ENCODE data around the gene FABP1.

FABP1 gene

GRCh38 chr2:88100489-88100858, 27.4 kb downstream of the FABP1 start:
- POLR2A ChIA-PET: no interaction called here
- no peak for TF ChIP-seq ARNT (IDR thresholded peaks at IDR 0.05)
- TF ChIP-seq SUZ12 (IDR thresholded peaks at IDR 0.05): no peak
- no peak for TF ChIP-seq FOXM1 (IDR thresholded peaks at IDR 0.05; ENCODE audit: borderline replicate concordance)
- TF ChIP-seq SP1 (IDR thresholded peaks at IDR 0.05): no peak
- no peak for TF ChIP-seq TARDBP (IDR thresholded peaks at IDR 0.05)
- no peak for TF ChIP-seq HDGF (IDR thresholded peaks at IDR 0.05; ENCODE audit: borderline replicate concordance)
- no peak for TF ChIP-seq ELF4 (IDR thresholded peaks at IDR 0.05)
- no peak for TF ChIP-seq FOXA1 (IDR thresholded peaks at IDR 0.05)
- TF ChIP-seq FOXK2 (IDR thresholded peaks at IDR 0.05): no peak
- TF ChIP-seq PKNOX1 (IDR thresholded peaks at IDR 0.05): no peak
- TF ChIP-seq NFRKB (IDR thresholded peaks at IDR 0.05): no peak
- no peak for DNase-seq (ENCODE audit: extremely low spot score)
- CTCF ChIA-PET: interaction anchor here (0.8 kb wide), 1 partner anchor 40 kb away, joined by 3 read pairs; no protein-coding TSS in a partner anchor

GRCh38 chr2:88099798-88100488, 27.9 kb downstream of the FABP1 start:
- POLR2A ChIA-PET: no interaction called here
- TF ChIP-seq PKNOX1 (IDR thresholded peaks at IDR 0.05) (peak; percentile 14; the same call in 1 of the 2 replicates), ELF4 (IDR thresholded peaks at IDR 0.05) (no peak), LEF1 (IDR thresholded peaks at IDR 0.05; ENCODE audit: borderline replicate concordance) (no peak)
- DNase-seq (ENCODE audit: extremely low spot score): peak; percentile 85
- CTCF ChIA-PET: no interaction called here

GRCh38 chr2:88098558-88098900, 29.3 kb downstream of the FABP1 start:
- no peak for DNase-seq (ENCODE audit: extremely low spot score)
- ChIA-PET CTCF (no interaction called here), POLR2A (no interaction called here)
- no peak for TF ChIP-seq LEF1 (IDR thresholded peaks at IDR 0.05; ENCODE audit: borderline replicate concordance)
- no peak for TF ChIP-seq FOXA1 (IDR thresholded peaks at IDR 0.05)
- no peak for TF ChIP-seq SP1 (IDR thresholded peaks at IDR 0.05)
- TF ChIP-seq TARDBP (IDR thresholded peaks at IDR 0.05): no peak
- TF ChIP-seq CTBP1 (IDR thresholded peaks at IDR 0.05; ENCODE audit: borderline replicate concordance): no peak
- TF ChIP-seq FOXM1 (IDR thresholded peaks at IDR 0.05; ENCODE audit: borderline replicate concordance): no peak
- no peak for TF ChIP-seq ARNT (IDR thresholded peaks at IDR 0.05)
- TF ChIP-seq SUZ12 (IDR thresholded peaks at IDR 0.05): no peak
- no peak for TF ChIP-seq HDGF (IDR thresholded peaks at IDR 0.05; ENCODE audit: borderline replicate concordance)
- no peak for TF ChIP-seq BHLHE40 (IDR thresholded peaks at IDR 0.05; ENCODE audit: borderline replicate concordance)

GRCh38 chr2:88097891-88098557, 29.8 kb downstream of the FABP1 start:
- TF ChIP-seq LEF1 (IDR thresholded peaks at IDR 0.05; ENCODE audit: borderline replicate concordance): no peak
- ChIA-PET CTCF (no interaction called here), POLR2A (no interaction called here)
- no peak for DNase-seq (ENCODE audit: extremely low spot score)

GRCh38 chr2:88097192-88097591, 30.7 kb downstream of the FABP1 start:
- DNase-seq (ENCODE audit: extremely low spot score): no peak
- ChIA-PET CTCF (no interaction called here), POLR2A (interaction anchor here (1.2 kb wide), 1 partner anchor 17 kb away, joined by 3 read pairs; no protein-coding TSS in a partner anchor)
- no peak for TF ChIP-seq PKNOX1 (IDR thresholded peaks at IDR 0.05)

- CTCF ChIA-PET: no interaction called here
- POLR2A ChIA-PET: interaction anchor here (1.2 kb wide), 1 partner anchor 17 kb away, joined by 3 read pairs; no protein-coding TSS in a partner anchor
- no peak for DNase-seq (ENCODE audit: extremely low spot score)
- TF ChIP-seq L3MBTL2 (conservative IDR thresholded peaks at IDR 0.05): no peak
- no peak for TF ChIP-seq HDGF (IDR thresholded peaks at IDR 0.05; ENCODE audit: borderline replicate concordance)
- TF ChIP-seq LEF1 (IDR thresholded peaks at IDR 0.05; ENCODE audit: borderline replicate concordance): no peak
- TF ChIP-seq CTBP1 (IDR thresholded peaks at IDR 0.05; ENCODE audit: borderline replicate concordance): no peak
- no peak for TF ChIP-seq SP1 (IDR thresholded peaks at IDR 0.05)
- TF ChIP-seq PKNOX1 (IDR thresholded peaks at IDR 0.05): no peak
- no peak for TF ChIP-seq FOXA1 (IDR thresholded peaks at IDR 0.05)
- TF ChIP-seq ELF4 (IDR thresholded peaks at IDR 0.05): no peak
- no peak for TF ChIP-seq TARDBP (IDR thresholded peaks at IDR 0.05)
These were observed 31.2 kb downstream of the FABP1 start for GRCh38 chr2:88096708-88097107.

GRCh38 chr2:88095022-88095421, 32.8 kb downstream of the FABP1 start:
- DNase-seq (ENCODE audit: extremely low spot score): no peak
- TF ChIP-seq CTBP1 (IDR thresholded peaks at IDR 0.05; ENCODE audit: borderline replicate concordance) (no peak), ELF4 (IDR thresholded peaks at IDR 0.05) (no peak), L3MBTL2 (conservative IDR thresholded peaks at IDR 0.05) (no peak), FOXA1 (IDR thresholded peaks at IDR 0.05) (no peak), ARNT (IDR thresholded peaks at IDR 0.05) (no peak)
- ChIA-PET CTCF (no interaction called here), POLR2A (no interaction called here)

Measured in HEK293T (cell line).